GM12872 (cell line): Measurements from ENCODE around the gene SERPINA1.
A peak's percentile ranks its signal among the peaks of the same experiment; 100 is the strongest.

Source experiments
- TF ChIP-seq, protein P1 (sequence below): IDR thresholded peaks from 3 replicates; pipeline ENCODE4 v1.5.1; 2011; ENCODE audit warnings: low read depth, mild to moderate bottlenecking, low read length, moderate library complexity; ENCODE audit not compliant: insufficient read depth

The SERPINA1 gene

DNA sequence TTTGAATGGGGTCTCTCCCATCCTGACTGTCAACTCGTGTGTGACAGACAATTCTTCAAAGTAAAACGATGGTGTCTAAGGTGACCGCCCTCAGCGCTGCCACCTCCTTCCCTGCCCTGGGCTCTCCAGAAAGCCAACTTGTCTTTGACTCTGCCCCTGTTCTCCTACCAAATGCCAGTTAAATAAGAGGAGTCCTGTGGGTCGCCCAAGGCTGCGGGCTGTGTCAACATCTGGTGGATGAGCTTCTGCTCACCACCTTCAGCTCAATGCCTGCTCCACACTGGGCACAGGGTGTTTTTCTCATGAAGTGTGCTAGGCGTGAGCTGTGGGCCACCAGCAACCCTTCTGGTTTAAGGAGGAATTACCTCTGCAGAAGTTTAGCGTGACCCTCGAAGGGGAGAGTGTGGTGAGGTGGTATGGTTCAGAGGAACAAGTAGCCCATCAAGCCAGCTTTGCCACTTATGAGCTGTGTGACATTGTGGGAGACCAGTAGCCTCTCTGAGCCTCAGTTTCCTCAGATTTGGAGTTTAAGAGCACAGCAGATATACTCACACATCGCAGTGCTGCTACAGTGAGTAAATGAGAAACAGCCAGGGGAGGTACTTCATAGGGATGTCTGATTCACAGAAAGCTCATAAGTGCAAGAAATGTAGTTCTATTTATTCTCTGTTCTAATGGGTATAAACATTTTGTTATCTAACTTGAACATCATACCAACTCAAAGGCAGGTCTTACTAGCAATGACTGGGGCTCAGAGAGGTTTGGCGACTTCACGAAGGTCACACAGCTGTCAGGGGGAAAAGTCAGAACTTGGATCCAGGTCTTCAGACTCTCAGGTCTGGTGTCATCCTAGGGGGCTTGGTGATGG, 12.1 kb downstream of the SERPINA1 start:
- TF ChIP-seq, protein P1, sequence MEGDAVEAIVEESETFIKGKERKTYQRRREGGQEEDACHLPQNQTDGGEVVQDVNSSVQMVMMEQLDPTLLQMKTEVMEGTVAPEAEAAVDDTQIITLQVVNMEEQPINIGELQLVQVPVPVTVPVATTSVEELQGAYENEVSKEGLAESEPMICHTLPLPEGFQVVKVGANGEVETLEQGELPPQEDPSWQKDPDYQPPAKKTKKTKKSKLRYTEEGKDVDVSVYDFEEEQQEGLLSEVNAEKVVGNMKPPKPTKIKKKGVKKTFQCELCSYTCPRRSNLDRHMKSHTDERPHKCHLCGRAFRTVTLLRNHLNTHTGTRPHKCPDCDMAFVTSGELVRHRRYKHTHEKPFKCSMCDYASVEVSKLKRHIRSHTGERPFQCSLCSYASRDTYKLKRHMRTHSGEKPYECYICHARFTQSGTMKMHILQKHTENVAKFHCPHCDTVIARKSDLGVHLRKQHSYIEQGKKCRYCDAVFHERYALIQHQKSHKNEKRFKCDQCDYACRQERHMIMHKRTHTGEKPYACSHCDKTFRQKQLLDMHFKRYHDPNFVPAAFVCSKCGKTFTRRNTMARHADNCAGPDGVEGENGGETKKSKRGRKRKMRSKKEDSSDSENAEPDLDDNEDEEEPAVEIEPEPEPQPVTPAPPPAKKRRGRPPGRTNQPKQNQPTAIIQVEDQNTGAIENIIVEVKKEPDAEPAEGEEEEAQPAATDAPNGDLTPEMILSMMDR: no peak

DNA sequence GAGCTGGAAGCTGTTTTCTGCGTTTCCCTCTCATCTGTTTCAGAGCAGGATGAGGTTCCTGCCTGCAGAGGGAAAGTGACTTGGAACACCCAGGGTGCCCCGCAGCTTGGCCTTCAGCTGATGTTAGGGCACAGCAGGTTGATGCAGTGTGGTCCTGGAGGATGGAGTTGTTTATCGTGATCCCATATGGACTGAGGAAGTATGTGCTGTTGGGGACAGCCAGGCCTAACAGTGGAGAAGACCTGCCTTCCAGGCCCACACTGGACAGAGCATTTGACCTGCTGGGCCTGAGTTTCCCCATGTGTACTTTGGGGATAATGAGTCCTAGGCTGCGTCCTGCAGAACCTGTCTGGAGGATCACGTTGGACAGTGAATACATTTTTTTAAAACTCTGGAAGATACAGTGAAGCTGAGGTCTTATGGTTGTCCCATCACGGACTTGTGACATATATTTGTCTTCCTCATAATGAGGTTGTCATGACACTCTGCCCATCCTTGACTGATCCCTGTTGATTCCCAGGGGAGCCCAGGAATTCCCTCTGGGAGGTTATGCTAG, 12.8 kb downstream of the SERPINA1 start:
- TF ChIP-seq, protein P1: no peak

GRCh38 chr14:94374749-94375260, 13.6 kb downstream of the SERPINA1 start:
- TF ChIP-seq, protein P1: no peak

DNA sequence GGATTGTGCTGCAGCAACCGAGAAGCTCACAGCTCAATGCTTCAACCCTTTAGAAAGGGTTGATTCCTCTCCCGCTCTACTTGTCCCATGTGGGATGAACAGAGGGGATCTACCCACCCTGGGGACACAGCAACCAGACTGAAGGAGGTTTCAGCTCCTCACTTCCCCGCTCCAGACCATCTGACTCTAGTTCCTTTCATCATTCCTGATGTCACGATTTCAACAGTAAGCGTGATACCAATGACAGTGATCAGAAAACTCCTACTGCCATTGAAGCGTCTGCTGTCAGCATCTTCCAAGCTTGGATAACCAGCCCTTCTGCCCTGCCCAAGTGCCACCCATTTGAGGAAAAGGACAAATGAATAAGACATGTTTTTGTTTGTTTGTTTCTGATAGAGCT, 14.3 kb downstream of the SERPINA1 start:
- TF ChIP-seq, protein P1: no peak

GRCh38 chr14:94373708-94374107, 14.7 kb downstream of the SERPINA1 start:
- TF ChIP-seq, protein P1: no peak

- TF ChIP-seq, protein P1: 0 out of 3 replicates have a peak, but pooled peaks have one; percentile 17
These were observed 16.3 kb downstream of the SERPINA1 start for GRCh38 chr14:94372021-94372605.

- TF ChIP-seq, protein P1: no peak
These were observed 17.9 kb downstream of the SERPINA1 start for GRCh38 chr14:94370524-94370910.
